Measurements from ENCODE around the gene EGFL8.

Gene EGFL8

GRCh38 chr6:32166411-32167061, 2.1 kb downstream of the EGFL8 start:
- TF ChIP-seq CTCF (IDR thresholded peaks at IDR 0.05), result no peak

GRCh38 chr6:32167154-32167760, 2.9 kb downstream of the EGFL8 start:
- no peak for TF ChIP-seq CTCF (IDR thresholded peaks at IDR 0.05)

GRCh38 chr6:32167761-32168262, 3.4 kb downstream of the EGFL8 start:
- TF ChIP-seq CTCF (IDR thresholded peaks at IDR 0.05), result no peak

- no peak for TF ChIP-seq CTCF (IDR thresholded peaks at IDR 0.05)
Measured at GRCh38 chr6:32168350-32168749, 4.0 kb downstream of the EGFL8 start.

- TF ChIP-seq CTCF (IDR thresholded peaks at IDR 0.05), result no peak
Measured at GRCh38 chr6:32168807-32169591, 4.6 kb downstream of the EGFL8 start.

GRCh38 chr6:32170294-32170693, 5.9 kb downstream of the EGFL8 start:
- no peak for TF ChIP-seq CTCF (IDR thresholded peaks at IDR 0.05)

GRCh38 chr6:32171234-32171633, 6.8 kb downstream of the EGFL8 start:
- no peak for TF ChIP-seq CTCF (IDR thresholded peaks at IDR 0.05)

Measured in LNCAP (cell line).